GM19035 (cell line): ENCODE results near the gene PDF.
A peak's percentile ranks its signal among the peaks of the same experiment; 100 is the strongest.

Experiments
- ATAC-seq: cut with Tn5 transposase; IDR thresholded peaks from one replicate; pipeline ENCODE4 v1.9.1; 2021; ENCODE audit not compliant: unreplicated experiment

The PDF gene

GRCh38 chr16:69339289-69340094, 9.1 kb upstream of the PDF start, which contains the start of the genes COG8 and NIP7:
TSS of gene COG8 (minus strand) at chr16:69339564. CDS start at chr16:69339552, 12 bp downstream.
TSS of gene NIP7 (plus strand) at chr16:69339772. CDS start at chr16:69339830, 58 bp downstream.
- ATAC-seq, result peak; percentile 88

DNA sequence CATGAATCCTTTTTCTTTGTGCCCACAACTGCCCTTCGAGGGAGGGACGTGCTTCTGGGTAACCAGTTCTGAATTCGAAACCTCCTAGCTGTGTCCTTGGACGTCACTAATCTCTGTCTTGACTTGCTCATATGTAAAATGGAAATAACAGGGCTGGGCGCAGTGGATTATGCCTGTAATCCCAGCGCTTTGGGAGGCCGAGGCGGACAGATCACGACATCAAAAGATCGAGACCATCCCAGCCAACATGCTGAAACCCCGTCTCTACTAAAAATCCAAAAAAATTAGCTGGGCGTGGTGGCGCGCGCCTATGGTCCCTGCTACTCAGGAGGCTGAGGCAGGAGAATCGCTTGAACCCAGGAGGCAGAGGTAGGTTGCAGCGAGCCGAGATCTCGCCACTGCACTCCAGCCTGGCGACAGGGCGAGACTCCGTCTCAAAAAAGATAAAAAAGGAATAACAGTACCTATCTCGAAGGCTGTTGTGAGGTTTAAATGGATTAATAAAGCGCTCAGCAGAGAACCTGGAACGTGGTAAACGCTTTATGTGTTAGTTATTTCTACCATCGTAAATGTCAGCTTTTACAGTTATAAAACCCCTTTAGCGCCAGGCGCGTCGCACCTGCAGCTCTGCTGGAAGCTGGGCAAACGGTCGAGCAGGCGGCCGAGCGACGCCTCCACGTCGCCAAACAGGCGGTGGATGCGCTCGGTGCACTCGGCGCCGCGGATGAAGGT, 8.3 kb upstream of the PDF start:
- ATAC-seq, result no peak

DNA sequence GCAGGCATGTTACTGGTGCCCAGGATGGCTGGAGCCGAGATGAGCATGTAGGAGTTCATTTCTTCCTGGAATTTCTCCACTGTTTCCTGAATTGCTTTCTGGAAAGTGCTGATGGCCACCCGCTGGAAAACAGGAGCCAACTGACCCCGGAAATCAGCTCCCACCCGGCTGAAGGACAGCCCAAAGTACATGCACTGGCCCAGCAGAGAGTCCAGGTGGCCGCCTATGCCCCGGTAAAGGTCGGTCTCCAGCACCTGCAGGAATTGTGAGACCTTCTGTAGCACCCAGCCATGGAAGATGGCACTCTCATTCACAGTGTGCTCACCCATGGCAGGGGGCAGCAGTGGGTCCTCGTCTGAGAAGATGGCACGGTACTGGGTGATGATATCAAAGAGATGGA, 4.3 kb upstream of the PDF start:
- ATAC-seq, result no peak

GRCh38 chr16:69329369-69330285, 761 bp downstream of the PDF start:
- peak; percentile 39 for ATAC-seq

GRCh38 chr16:69328854-69329316, 1.5 kb downstream of the PDF start:
- no peak for ATAC-seq

- ATAC-seq, result no peak
Observed at GRCh38 chr16:69327585-69328310, 2.6 kb downstream of the PDF start.

- ATAC-seq, result no peak
Observed at GRCh38 chr16:69326172-69326873, 4.1 kb downstream of the PDF start.

GRCh38 chr16:69325784-69326171, 4.6 kb downstream of the PDF start:
- ATAC-seq, result no peak

GRCh38 chr16:69324585-69325253, 5.7 kb downstream of the PDF start:
- ATAC-seq, result no peak

DNA sequence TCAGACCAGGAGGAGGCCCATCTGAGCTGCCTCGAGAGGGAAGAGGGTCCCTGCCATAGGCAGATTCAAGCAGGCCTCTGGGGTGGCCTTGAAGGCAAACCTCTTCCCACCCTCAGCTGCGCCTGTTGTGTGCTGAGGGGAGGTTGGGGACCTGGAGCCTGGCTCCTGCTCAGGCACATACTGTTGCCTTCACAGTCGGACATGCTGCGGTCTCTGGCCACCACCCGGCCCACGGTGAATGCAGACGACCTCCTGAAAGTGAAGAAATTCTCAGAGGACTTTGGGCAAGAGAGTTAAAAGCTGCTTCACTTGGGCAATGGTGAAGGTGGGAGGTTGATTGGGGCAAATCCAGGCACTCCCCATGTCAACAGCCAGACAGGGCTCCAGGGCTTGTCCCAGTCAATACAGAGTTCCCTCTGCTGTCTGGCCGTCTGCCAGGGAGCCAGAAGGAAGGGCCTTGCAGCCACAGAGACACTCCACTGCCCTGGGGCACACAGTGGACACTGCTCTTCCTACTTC, 6.3 kb downstream of the PDF start:
- ATAC-seq, result no peak

DNA sequence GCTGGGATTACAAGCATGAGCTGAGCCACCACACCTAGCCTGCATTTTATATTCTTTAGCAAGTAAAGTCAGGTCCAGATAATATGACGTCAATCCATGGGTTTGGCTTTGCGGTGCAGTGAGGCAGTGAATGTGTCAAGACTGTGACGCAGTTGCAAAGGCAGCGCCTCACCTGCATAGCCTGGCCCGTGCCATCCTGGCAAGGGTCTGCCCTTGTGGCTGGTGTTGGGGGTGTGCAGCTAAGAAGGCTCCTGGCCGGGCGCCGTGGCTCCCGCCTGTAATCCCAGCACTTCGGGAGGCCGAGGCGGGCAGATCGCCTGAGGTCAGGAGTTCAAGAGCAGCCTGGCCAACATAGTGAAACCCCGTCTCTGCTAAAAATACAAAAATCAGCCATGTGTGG, 7.0 kb downstream of the PDF start:
- ATAC-seq, result no peak

DNA sequence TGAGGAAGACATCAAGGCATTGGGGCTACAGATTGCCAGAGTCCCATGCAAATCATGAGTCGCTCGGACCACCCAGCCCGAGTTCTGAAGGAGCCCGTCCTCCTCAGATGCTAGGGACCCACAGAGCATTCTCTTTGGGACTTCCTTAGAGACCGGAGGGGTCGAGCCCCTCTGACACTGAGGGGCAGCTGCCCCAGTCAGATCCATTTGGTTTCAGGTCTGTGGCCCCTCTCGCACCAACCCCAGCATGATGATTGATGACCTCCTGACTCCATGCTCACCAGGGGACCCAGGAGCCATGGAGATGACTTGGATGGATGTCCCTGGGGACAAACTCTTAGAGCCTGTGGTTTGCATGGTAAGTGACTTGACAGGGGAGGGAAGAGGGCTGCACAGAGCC, 8.0 kb downstream of the PDF start:
- no peak for ATAC-seq

DNA sequence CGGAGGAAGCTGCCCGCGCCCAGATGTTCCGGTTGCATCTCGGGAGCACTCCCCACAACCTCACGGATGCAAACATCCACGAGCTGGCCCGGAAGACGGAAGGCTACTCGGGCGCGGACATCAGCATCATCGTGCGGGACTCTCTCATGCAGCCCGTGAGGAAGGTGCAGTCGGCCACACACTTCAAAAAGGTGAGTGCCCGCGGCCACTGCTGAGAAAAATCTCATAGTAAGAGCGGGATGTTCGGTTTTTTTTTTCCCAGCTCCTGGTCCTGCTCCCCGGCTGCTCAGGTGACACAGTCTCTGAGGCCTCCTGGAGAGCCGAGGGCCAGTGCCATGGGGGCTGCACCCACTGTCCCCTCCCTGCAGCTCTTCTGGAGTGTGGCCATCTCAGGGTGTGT, 9.3 kb downstream of the PDF start:
- ATAC-seq, result no peak

GRCh38 chr16:69320740-69321073, 9.7 kb downstream of the PDF start:
- no peak for ATAC-seq

GRCh38 chr16:69319826-69320739, 10.3 kb downstream of the PDF start:
- no peak for ATAC-seq

GRCh38 chr16:69319381-69319780, 11.0 kb downstream of the PDF start:
- no peak for ATAC-seq

DNA sequence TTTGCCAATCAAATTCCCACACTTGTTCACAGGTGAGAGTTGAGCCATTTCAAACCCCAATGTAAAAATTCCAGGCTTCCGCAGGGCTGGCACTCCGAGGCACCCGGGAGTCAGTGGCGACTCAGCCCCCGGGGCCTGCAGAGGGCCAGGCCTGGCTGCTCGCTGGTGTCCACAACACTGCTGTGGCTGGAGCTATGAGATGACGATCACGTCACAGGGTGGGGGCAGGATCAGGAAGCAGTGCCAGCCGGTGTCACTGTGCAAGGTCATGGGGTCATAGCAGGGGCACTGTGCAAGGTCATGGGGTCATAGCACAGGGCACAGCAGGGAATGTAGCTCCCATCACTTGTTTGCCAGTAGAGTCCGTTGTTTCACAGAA, 11.5 kb downstream of the PDF start:
- no peak for ATAC-seq
